IPS-18c (cell line): ENCODE data around the gene BCL2.
"Not testable (repeated sequence)": the region's sequence is repeated elsewhere in the genome, so short reads cannot be mapped to it uniquely, and the experiment has no call there.

Experiments used
- H3K4me3 ChIP-seq: 2 replicates; pipeline ENCODE4 v1.7.0; 2013; ENCODE audit warnings: low read depth, mild to moderate bottlenecking, low read length, moderate library complexity; ENCODE audit not compliant: insufficient read depth
- H3K9me3 ChIP-seq: one replicate; pipeline ENCODE4 v1.6.1; 2013; ENCODE audit warnings: mild to moderate bottlenecking, low read length, moderate library complexity; ENCODE audit not compliant: control insufficient read depth, insufficient read depth

BCL2 gene

GRCh38 chr18:63206433-63207142 is 113.0 kb downstream of the BCL2 start:
- Histone ChIP-seq H3K4me3 (no peak overlapping the region), H3K9me3 (no peaks in the 10 kb centered on the region)

GRCh38 chr18:63205791-63206252 is 113.7 kb downstream of the BCL2 start:
- H3K9me3 ChIP-seq: no peaks in the 10 kb centered on the region
- no peak overlapping the region for H3K4me3 ChIP-seq

- Histone ChIP-seq H3K9me3 (no peaks in the 10 kb centered on the region), H3K4me3 (no peak overlapping the region)
Measured at GRCh38 chr18:63203497-63203896, 116.1 kb downstream of the BCL2 start.

GRCh38 chr18:63202828-63203227 is 116.7 kb downstream of the BCL2 start:
- no peak overlapping the region for H3K4me3 ChIP-seq
- no peaks in the 10 kb centered on the region for H3K9me3 ChIP-seq

DNA sequence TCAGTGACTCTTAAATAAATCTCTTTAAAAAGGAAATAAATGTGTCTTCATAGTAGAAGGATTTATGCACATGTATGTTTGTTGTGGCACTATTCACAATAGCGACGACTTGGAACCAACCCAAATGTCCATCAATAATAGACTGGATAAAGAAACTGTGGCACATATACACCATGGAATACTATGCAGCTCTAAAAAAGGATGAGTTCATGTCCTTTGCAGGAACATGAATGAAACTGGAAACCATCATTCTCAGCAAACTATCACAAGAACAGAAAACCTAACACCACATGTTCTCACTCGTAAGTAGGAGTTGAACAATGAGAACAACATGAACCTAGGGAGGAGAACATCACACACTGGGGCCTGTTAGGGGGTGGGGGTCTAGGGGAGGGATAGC is 118.1 kb downstream of the BCL2 start:
- H3K4me3 ChIP-seq: not testable (repeated sequence)

GRCh38 chr18:63199743-63200241 is 119.8 kb downstream of the BCL2 start:
- H3K9me3 ChIP-seq: no peaks in the 10 kb centered on the region
- H3K4me3 ChIP-seq: no peak overlapping the region

More for the DNA sequence above, 118.1 kb downstream of the BCL2 start:
- not testable (repeated sequence) for H3K9me3 ChIP-seq

DNA sequence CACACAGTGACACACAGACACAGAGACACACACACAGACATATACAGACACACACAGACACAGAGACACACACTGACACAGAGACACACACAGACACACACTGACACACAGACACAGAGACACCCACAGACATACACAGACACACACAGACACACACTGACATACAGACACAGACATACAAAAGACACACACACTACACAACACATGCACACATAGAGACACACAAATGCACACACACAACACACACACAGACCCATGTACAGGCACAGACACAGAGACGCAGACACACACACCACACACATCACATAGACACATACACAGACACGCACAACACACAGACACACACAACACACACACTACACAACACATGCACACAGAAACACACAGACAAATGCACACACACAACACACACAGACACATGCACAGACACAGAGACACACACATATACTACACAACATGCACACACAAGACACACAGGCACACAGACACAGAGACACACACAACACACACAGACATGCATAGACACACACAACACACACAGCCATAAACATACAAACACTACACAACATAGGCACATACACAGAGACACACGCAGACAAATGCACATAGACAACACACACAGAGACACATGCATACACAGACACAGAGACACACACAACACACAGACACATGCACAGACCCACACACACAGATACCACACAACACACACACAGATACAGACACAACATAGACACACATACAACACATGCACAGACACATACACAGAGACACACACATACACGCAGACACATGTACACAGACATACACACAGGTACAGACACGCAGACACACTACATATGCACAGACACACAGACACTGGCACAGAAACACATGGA is 120.5 kb downstream of the BCL2 start:
- no peak overlapping the region for H3K4me3 ChIP-seq
- H3K9me3 ChIP-seq: no peaks in the 10 kb centered on the region

GRCh38 chr18:63198098-63198760 is 121.3 kb downstream of the BCL2 start:
- no peaks in the 10 kb centered on the region for H3K9me3 ChIP-seq
- no peak overlapping the region for H3K4me3 ChIP-seq

- no peak overlapping the region for H3K4me3 ChIP-seq
Measured at GRCh38 chr18:63197246-63197869, 122.2 kb downstream of the BCL2 start.

DNA sequence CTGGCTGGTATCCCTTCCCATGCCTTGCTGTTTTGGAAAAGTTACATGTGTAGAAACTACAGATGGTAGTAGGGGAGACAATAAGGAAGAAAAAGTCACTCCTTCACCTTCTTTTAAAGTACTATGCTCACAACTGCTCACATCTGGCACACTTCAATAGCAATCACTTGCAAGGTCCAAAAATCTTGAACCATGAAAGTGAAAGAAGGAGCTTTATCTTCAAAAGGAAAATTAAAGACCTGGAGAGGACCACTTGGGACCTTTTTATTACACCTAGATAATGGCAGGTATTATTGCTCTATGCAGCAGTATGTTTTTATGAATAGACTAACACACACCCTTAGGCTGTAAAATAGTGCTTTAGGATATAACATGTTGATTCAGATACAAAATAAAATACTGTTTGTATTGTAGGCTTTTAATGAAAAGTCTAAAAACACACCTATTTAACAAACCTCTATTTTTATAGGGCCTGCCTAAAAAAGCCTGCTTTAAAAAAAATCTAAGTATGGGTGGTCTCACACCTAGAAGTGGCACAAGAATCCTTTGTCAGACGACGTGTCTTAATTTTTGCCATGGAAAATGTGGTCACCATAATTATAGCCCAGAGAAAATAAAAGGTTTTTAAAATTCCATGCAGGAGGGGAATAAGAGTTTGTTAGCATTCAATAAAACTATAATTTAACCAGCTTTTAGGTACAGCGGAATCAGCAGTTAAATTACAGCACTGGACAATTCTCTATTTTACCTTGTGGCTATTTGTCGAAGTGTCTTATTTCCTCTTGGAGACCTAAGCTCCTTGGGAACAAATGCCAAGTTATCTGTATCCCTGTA is 124.0 kb downstream of the BCL2 start:
- H3K4me3 ChIP-seq: no peak overlapping the region
- no peaks in the 10 kb centered on the region for H3K9me3 ChIP-seq

More at GRCh38 chr18:63197246-63197869, 122.2 kb downstream of the BCL2 start:
- H3K9me3 ChIP-seq: no peaks in the 10 kb centered on the region

DNA sequence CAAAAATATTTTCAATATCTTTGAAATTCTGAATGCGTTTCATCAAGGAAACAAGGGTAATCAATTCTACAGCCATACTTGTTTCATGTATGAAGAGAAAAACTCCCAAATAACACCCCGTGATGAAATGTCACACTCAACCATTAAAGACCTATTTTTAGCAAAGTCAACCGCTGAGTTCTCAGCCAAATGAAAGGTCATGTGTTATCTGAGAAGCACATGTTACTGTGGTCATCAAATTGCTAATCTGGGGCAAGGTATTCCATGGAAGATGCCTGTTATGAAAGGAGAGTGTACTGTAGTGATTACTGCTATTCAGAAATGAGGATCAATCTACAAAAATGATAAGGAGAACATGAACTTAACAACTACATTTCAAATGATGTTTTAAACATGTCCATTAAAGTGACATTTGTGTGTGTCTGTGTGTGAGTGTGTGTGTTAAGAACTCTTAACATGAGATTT is 126.7 kb downstream of the BCL2 start:
- no peak overlapping the region for H3K4me3 ChIP-seq

DNA sequence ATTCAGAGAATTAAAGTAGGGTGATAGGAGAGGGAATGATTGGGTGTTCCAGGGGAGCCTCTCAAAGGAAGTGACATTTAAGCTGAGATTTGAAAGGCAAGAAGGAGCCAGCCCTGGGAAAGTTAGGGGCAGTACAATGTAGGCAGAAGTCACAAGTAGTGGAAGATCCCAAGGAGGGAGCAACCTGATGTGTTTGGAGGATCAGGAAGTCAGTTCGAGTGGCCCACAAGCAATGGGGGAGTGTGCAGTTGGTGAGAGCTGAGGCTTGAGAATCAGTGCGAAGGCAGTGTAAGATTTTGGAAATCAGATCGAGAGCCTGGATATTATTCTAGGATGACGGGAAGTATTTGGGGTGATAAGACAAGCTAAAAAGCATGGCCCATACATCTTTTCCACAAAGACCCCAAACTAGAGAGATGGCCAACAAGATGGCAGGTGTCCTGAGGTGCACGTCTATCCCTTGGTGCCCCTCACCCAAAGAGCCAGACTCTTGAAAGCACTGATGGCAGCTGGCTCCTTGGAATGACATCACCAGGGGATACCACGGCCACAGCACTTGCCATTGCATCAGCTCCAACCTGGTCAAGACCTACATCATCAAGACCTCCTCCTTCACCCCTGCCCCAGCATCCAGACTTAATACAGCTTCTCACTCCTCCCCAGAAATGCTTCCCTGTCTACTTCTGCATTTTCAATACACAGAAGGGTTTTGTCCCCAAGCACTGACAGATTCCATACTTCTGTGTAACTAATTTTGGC is 127.3 kb downstream of the BCL2 start:
- Histone ChIP-seq H3K9me3 (no peaks in the 10 kb centered on the region), H3K4me3 (no peak overlapping the region)

More for the DNA sequence above, 126.7 kb downstream of the BCL2 start:
- H3K9me3 ChIP-seq: no peaks in the 10 kb centered on the region

DNA sequence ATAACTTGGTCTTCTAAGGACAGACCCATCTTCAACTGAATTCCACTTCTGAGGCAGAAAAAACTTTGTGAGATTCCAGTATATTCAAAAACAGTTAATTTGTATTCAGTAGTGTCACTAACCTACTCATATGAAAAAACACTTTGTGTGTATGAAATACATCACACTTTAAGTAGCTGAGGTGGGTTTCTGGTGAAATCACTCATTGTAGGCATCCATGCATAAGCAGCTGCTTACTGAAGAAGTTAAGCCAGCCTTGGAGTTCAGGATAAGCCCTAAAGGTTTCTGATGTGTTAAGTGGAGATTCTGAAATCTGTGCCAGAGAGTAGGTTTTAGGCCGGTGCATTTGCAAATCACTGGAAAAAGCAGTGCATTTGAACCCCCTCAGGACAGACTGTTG is 128.2 kb downstream of the BCL2 start:
- Histone ChIP-seq H3K4me3 (no peak overlapping the region), H3K9me3 (no peaks in the 10 kb centered on the region)

- not testable (repeated sequence) for H3K4me3 ChIP-seq, H3K9me3 ChIP-seq
Measured at GRCh38 chr18:63190838-63191237, 128.7 kb downstream of the BCL2 start.

- Histone ChIP-seq H3K9me3 (no peaks in the 10 kb centered on the region), H3K4me3 (no peak overlapping the region)
Measured at GRCh38 chr18:63189817-63190216, 129.8 kb downstream of the BCL2 start.

- no peaks in the 10 kb centered on the region for H3K9me3 ChIP-seq
Measured at GRCh38 chr18:63189041-63189440, 130.5 kb downstream of the BCL2 start.

More at GRCh38 chr18:63189041-63189440, 130.5 kb downstream of the BCL2 start:
- H3K4me3 ChIP-seq: no peak overlapping the region
